K562 (cell line): ENCODE measurements around the gene NUTF2.

Source experiments
- ELF1 ChIP-seq: fragments of 200-800 bp; sonication (Bioruptor generic); IDR thresholded peaks from 2 replicates; pipeline ENCODE4 v1.6.1; 2016; ENCODE audit warnings: missing genetic modification characterization, missing compliant biosample characterization
- ERF ChIP-seq: fragments of 450-650 bp; formaldehyde crosslinking; IDR thresholded peaks from 2 replicates; pipeline ENCODE4 v1.4.0; 2020; ENCODE audit warnings: mild to moderate bottlenecking, mixed read lengths
- EZH2 ChIP-seq: IDR thresholded peaks from 2 replicates; pipeline ENCODE4 v1.6.1; 2012; ENCODE audit warnings: low read depth, mild to moderate bottlenecking, inconsistent platforms, low read length, borderline replicate concordance
- FOXA1 ChIP-seq: fragments of 450-650 bp; IDR thresholded peaks from 2 replicates; pipeline ENCODE4 v1.6.1; 2016; ENCODE audit warnings: mild to moderate bottlenecking, borderline replicate concordance
- HDAC1 ChIP-seq, 2 experiments: fragments of 450-650 bp; IDR thresholded peaks; 2 replicates each; pipeline ENCODE4 v1.6.1; 2016 to 2017; ENCODE audit warnings: inconsistent platforms in 1 of 2, mild to moderate bottlenecking in 1 of 2, moderate library complexity in 1 of 2
- RBBP5 ChIP-seq: fragments of 200-600 bp; sonication (generic); IDR thresholded peaks from 2 replicates; pipeline ENCODE4 v1.6.1; 2012; ENCODE audit warnings: borderline replicate concordance, mild to moderate bottlenecking, low read length, control low read depth, inconsistent platforms; ENCODE audit not compliant: insufficient read depth, poor library complexity, severe bottlenecking
- SMC3 ChIP-seq: conservative IDR thresholded peaks from 2 replicates; pipeline ENCODE4 v1.6.1; 2011; ENCODE audit warnings: low read depth, low read length, improper control_type of control experiment; ENCODE audit not compliant: insufficient read depth
- ZMIZ1 ChIP-seq, 2 experiments: fragments of 150-350 bp in 1 of 2; IDR thresholded peaks; 2 replicates each; pipeline ENCODE4 v1.6.1; 2012 to 2016; ENCODE audit warnings: low read depth in 2 of 2, low read length in 2 of 2, mild to moderate bottlenecking in 1 of 2, moderate library complexity in 1 of 2
- ZNF766 ChIP-seq: fragments of 200-800 bp; sonication (Bioruptor generic); conservative IDR thresholded peaks from 2 replicates; pipeline ENCODE4 v1.6.1; 2016; ENCODE audit warnings: missing genetic modification characterization, missing compliant biosample characterization

DNA sequence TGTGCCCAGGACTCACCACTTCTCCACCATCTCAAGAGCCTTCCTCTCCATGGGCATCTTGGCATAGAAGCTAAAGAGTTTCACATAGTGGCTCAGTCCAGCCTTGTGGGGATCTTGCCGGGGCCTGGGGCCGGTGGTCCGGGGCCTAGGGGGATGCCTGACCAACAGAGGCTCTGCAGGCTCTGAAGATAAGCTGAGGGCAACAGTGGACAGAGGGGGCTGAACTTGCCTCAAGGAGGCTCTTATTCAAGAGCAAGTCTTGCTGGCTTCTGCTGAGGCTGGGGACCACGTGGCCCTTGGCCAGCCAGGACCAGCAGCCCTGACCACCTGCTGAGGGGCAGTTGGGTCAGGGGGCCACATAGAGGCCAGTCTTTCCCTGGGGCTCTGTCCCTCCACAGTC is 18.1 kb upstream of the NUTF2 start:
- TF ChIP-seq SMC3: no peak
- no peak for TF ChIP-seq EZH2
- TF ChIP-seq ZNF766 (CRISPR knock-in tag): no peak
- TF ChIP-seq ZMIZ1 (IDR thresholded peaks at IDR 0.05; ENCODE audit: low read depth in 2 of 2, low read length in 2 of 2): no peak
- no peak for TF ChIP-seq ELF1 (tag)
- no peak for TF ChIP-seq ERF (CRISPR knock-in tag)
- TF ChIP-seq HDAC1 (IDR thresholded peaks at IDR 0.05): no peak
- TF ChIP-seq FOXA1: no peak
- no peak for TF ChIP-seq RBBP5
